Mesenchymal stem cell (in vitro differentiated cells and primary cell): ENCODE data around the gene KRTAP12-1.

Source experiments
- DNase-seq: peaks from one replicate; pipeline ENCODE4 v3.0.0-alpha.2; 2013
- H2AFZ ChIP-seq: one replicate; pipeline ENCODE4 v1.6.1; 2013; ENCODE audit warnings: low read depth, mild to moderate bottlenecking, control low read depth, inconsistent platforms, low read length, moderate library complexity
- H2AK5ac ChIP-seq: 2 replicates; pipeline ENCODE4 v1.6.1; 2013; ENCODE audit warnings: low read length, moderate library complexity, mild to moderate bottlenecking, inconsistent platforms; ENCODE audit not compliant: severe bottlenecking
- H2BK120ac ChIP-seq: one replicate; pipeline ENCODE4 v1.6.1; 2013; ENCODE audit warnings: low read depth, mild to moderate bottlenecking, inconsistent platforms, low read length, moderate library complexity
- H2BK12ac ChIP-seq, 2 experiments: one replicate each; pipeline ENCODE4 v1.6.1; 2013; ENCODE audit warnings: inconsistent platforms in 2 of 2, low read length in 2 of 2, mild to moderate bottlenecking in 2 of 2, moderate library complexity in 2 of 2, control low read depth in 1 of 2
- H2BK15ac ChIP-seq: one replicate; pipeline ENCODE4 v1.6.1; 2013; ENCODE audit warnings: mild to moderate bottlenecking, low read depth, inconsistent platforms; ENCODE audit not compliant: poor library complexity, severe bottlenecking
- H2BK5ac ChIP-seq: 2 replicates; pipeline ENCODE4 v1.6.1; 2013; ENCODE audit warnings: low read depth, mild to moderate bottlenecking, low read length, control low read depth, inconsistent platforms; ENCODE audit not compliant: poor library complexity, severe bottlenecking
- H3K14ac ChIP-seq, 2 experiments: one replicate each; pipeline ENCODE4 v1.6.1; 2013; ENCODE audit warnings: inconsistent platforms in 2 of 2, low read length in 2 of 2, control low read depth in 1 of 2, mild to moderate bottlenecking in 1 of 2, moderate library complexity in 1 of 2
- H3K18ac ChIP-seq, 2 experiments: one replicate each; pipeline ENCODE4 v1.6.1; 2013; ENCODE audit warnings: inconsistent platforms in 2 of 2, low read length in 2 of 2, control low read depth in 1 of 2, low read depth in 1 of 2, mild to moderate bottlenecking in 1 of 2
- H3K23ac ChIP-seq, 2 experiments: one replicate each; pipeline ENCODE4 v1.6.1; 2013; ENCODE audit warnings: inconsistent platforms in 2 of 2, low read length in 2 of 2, mild to moderate bottlenecking in 2 of 2, moderate library complexity in 2 of 2, control low read depth in 1 of 2
- H3K27ac ChIP-seq: 2 replicates; pipeline ENCODE4 v1.5.1; 2013; ENCODE audit warnings: mild to moderate bottlenecking, moderate library complexity, low read length, control low read depth, inconsistent platforms; ENCODE audit not compliant: poor library complexity, severe bottlenecking
- H3K27me3 ChIP-seq, 2 experiments: 2 replicates each; pipeline versions ENCODE4 v1.6.1 to v1.7.0; 2013; ENCODE audit warnings: low read length in 2 of 2, mild to moderate bottlenecking in 2 of 2, moderate library complexity in 2 of 2, control low read depth in 1 of 2, inconsistent platforms in 1 of 2; ENCODE audit not compliant: control insufficient read depth in 1 of 2, insufficient read depth in 1 of 2
- H3K36me3 ChIP-seq, 2 experiments: 2 replicates each; pipeline versions ENCODE4 v1.6.1 to v1.7.0; 2013; ENCODE audit warnings: low read length in 2 of 2, control low read depth in 1 of 2, inconsistent platforms in 1 of 2, low read depth in 1 of 2, mild to moderate bottlenecking in 1 of 2; ENCODE audit not compliant: insufficient read depth in 2 of 2, control insufficient read depth in 1 of 2
- H3K4ac ChIP-seq, 2 experiments: one replicate each; pipeline ENCODE4 v1.6.1; 2013; ENCODE audit warnings: inconsistent platforms in 2 of 2, low read length in 2 of 2, mild to moderate bottlenecking in 2 of 2, moderate library complexity in 2 of 2, control low read depth in 1 of 2, low read depth in 1 of 2
- H3K4me1 ChIP-seq: 2 replicates; pipeline ENCODE4 v1.6.1; 2013; ENCODE audit warnings: low read depth, low read length, control low read depth; ENCODE audit not compliant: control insufficient read depth, insufficient read depth
- H3K4me2 ChIP-seq: 2 replicates; pipeline ENCODE4 v1.6.1; 2013; ENCODE audit warnings: low read length, mild to moderate bottlenecking, inconsistent platforms; ENCODE audit not compliant: poor library complexity, severe bottlenecking
- H3K4me3 ChIP-seq, 2 experiments: 2 replicates each; pipeline versions ENCODE4 v1.5.1 to v1.7.0; 2013; ENCODE audit warnings: low read length in 2 of 2, mild to moderate bottlenecking in 2 of 2, control low read depth in 1 of 2, low read depth in 1 of 2; ENCODE audit not compliant: insufficient read depth in 1 of 2
- H3K79me1 ChIP-seq: replicated peaks from 2 replicates; pipeline ENCODE4 v1.6.1; 2013; ENCODE audit warnings: mild to moderate bottlenecking, control low read depth, low read length, inconsistent platforms; ENCODE audit not compliant: poor library complexity, severe bottlenecking
- H3K9ac ChIP-seq: 2 replicates; pipeline ENCODE4 v1.7.0; 2013; ENCODE audit warnings: mild to moderate bottlenecking, low read length, moderate library complexity
- H3K9me3 ChIP-seq: 2 replicates; pipeline ENCODE4 v1.7.0; 2013; ENCODE audit warnings: mild to moderate bottlenecking, low read length; ENCODE audit not compliant: control insufficient read depth
- H4K8ac ChIP-seq: one replicate; pipeline ENCODE4 v1.6.1; 2013; ENCODE audit warnings: inconsistent platforms, mild to moderate bottlenecking, low read length, moderate library complexity
- H4K91ac ChIP-seq: one replicate; pipeline ENCODE4 v1.6.1; 2013; ENCODE audit warnings: mild to moderate bottlenecking, low read length, inconsistent platforms
- WGBS: methylation state at CpG from one replicate; pipeline ENCODE4 v1.1.7; 2013; ENCODE audit warnings: mixed read lengths; 5-methylcytosine and 5-hydroxymethylcytosine counted together

Gene KRTAP12-1

GRCh38 chr21:44681152-44681551 lies 811 bp downstream of the KRTAP12-1 start:
- Histone ChIP-seq H3K4me2 (no peak overlapping the region), H3K18ac (no peak overlapping the region), H3K4me1 (no peaks in the 10 kb centered on the region), H2BK15ac (no peak overlapping the region), H3K23ac (no peak overlapping the region), H2AFZ (no peak overlapping the region), H3K9ac (no peak overlapping the region), H3K9me3 (no peaks in the 10 kb centered on the region), H3K79me1 (no peaks in the 10 kb centered on the region), H3K27me3 (peaks cover 28 to 29% of the 10 kb centered on the region in 2 experiments), H4K91ac (no peak overlapping the region), H4K8ac (no peak overlapping the region), H2BK12ac (no peak overlapping the region), H2BK120ac (no peak overlapping the region), H3K4ac (no peak overlapping the region), H3K27ac (no peak overlapping the region), H3K14ac (no peak overlapping the region), H3K4me3 (no peak overlapping the region), H3K36me3 (no peaks in the 10 kb centered on the region), H2AK5ac (no peak overlapping the region), H2BK5ac (no peak overlapping the region)
- 74% methylated on average over 11 of the region's 11 CpGs for WGBS
- no peak for DNase-seq

GRCh38 chr21:44677881-44678280 lies 4.1 kb downstream of the KRTAP12-1 start:
- H2BK12ac ChIP-seq, result no peak overlapping the region
- H2BK120ac ChIP-seq, result no peak overlapping the region
- no peak overlapping the region for H3K23ac ChIP-seq
- no peak overlapping the region for H2AFZ ChIP-seq
- H3K4ac ChIP-seq, result no peak overlapping the region
- no peak overlapping the region for H3K14ac ChIP-seq
- H3K36me3 ChIP-seq, result no peaks in the 10 kb centered on the region
- no peak overlapping the region for H2BK15ac ChIP-seq
- H4K8ac ChIP-seq, result no peak overlapping the region
- H3K4me2 ChIP-seq, result no peak overlapping the region
- no peaks in the 10 kb centered on the region for H3K79me1 ChIP-seq
- H3K4me3 ChIP-seq, result no peak overlapping the region
- no peak overlapping the region for H4K91ac ChIP-seq
- H3K18ac ChIP-seq, result no peak overlapping the region
- no peak for DNase-seq
- no peak overlapping the region for H2BK5ac ChIP-seq
- peaks cover 4% of the 10 kb centered on the region for H3K9me3 ChIP-seq
- 87% methylated on average over 11 of the region's 13 CpGs for WGBS
- H3K9ac ChIP-seq, result no peak overlapping the region
- H3K27me3 ChIP-seq, result peaks cover 17 to 20% of the 10 kb centered on the region in 2 experiments
- no peak overlapping the region for H3K27ac ChIP-seq
- no peak overlapping the region for H2AK5ac ChIP-seq
- no peaks in the 10 kb centered on the region for H3K4me1 ChIP-seq

GRCh38 chr21:44671911-44672310 lies 10.1 kb downstream of the KRTAP12-1 start:
- Histone ChIP-seq H2BK15ac (no peak overlapping the region), H2AFZ (no peak overlapping the region), H3K36me3 (no peaks in the 10 kb centered on the region), H2AK5ac (no peak overlapping the region), H3K4ac (no peak overlapping the region), H3K4me2 (no peak overlapping the region), H4K91ac (no peak overlapping the region), H3K79me1 (no peaks in the 10 kb centered on the region), H3K4me1 (no peaks in the 10 kb centered on the region), H3K27ac (no peak overlapping the region), H2BK5ac (no peak overlapping the region), H2BK120ac (no peak overlapping the region), H2BK12ac (no peak overlapping the region), H4K8ac (no peak overlapping the region), H3K23ac (no peak overlapping the region), H3K9me3 (peaks cover 41% of the 10 kb centered on the region), H3K14ac (no peak overlapping the region), H3K9ac (no peak overlapping the region), H3K18ac (no peak overlapping the region), H3K27me3 (peaks cover 2 to 5% of the 10 kb centered on the region in 2 experiments), H3K4me3 (no peak overlapping the region)
- WGBS, result 64% methylated on average over 1 of the region's 1 CpG
- DNase-seq, result no peak

- Histone ChIP-seq H2BK12ac (no peak overlapping the region), H2BK5ac (no peak overlapping the region), H2BK120ac (no peak overlapping the region), H3K23ac (no peak overlapping the region), H3K9me3 (peaks cover 41% of the 10 kb centered on the region), H2AFZ (no peak overlapping the region), H2BK15ac (no peak overlapping the region), H3K36me3 (no peaks in the 10 kb centered on the region), H3K14ac (no peak overlapping the region), H3K27ac (no peak overlapping the region), H3K4ac (no peak overlapping the region), H3K18ac (no peak overlapping the region), H4K91ac (no peak overlapping the region), H4K8ac (no peak overlapping the region), H3K4me1 (no peaks in the 10 kb centered on the region), H3K79me1 (no peaks in the 10 kb centered on the region), H3K4me3 (peak overlapping the region in 1 of 2 experiments; percentile 2), H3K4me2 (no peak overlapping the region), H2AK5ac (no peak overlapping the region), H3K9ac (no peak overlapping the region), H3K27me3 (no peaks in the 10 kb centered on the region)
- 58% methylated on average over 3 of the region's 3 CpGs for WGBS
- DNase-seq, result no peak
Measured at GRCh38 chr21:44670642-44671432, 11.1 kb downstream of the KRTAP12-1 start.
